ENCODE data around the gene RPE. TPM values are rescaled to one million over a fixed set of nuclear protein-coding genes. Genes with fewer than 3 reads are reported as not detected.
A peak's percentile ranks its signal among the peaks of the same experiment; 100 is the strongest.

The RPE gene
- 54.7 TPM for total RNA-seq (ENCODE audit: insufficient read depth, low replicate concordance)

DNA sequence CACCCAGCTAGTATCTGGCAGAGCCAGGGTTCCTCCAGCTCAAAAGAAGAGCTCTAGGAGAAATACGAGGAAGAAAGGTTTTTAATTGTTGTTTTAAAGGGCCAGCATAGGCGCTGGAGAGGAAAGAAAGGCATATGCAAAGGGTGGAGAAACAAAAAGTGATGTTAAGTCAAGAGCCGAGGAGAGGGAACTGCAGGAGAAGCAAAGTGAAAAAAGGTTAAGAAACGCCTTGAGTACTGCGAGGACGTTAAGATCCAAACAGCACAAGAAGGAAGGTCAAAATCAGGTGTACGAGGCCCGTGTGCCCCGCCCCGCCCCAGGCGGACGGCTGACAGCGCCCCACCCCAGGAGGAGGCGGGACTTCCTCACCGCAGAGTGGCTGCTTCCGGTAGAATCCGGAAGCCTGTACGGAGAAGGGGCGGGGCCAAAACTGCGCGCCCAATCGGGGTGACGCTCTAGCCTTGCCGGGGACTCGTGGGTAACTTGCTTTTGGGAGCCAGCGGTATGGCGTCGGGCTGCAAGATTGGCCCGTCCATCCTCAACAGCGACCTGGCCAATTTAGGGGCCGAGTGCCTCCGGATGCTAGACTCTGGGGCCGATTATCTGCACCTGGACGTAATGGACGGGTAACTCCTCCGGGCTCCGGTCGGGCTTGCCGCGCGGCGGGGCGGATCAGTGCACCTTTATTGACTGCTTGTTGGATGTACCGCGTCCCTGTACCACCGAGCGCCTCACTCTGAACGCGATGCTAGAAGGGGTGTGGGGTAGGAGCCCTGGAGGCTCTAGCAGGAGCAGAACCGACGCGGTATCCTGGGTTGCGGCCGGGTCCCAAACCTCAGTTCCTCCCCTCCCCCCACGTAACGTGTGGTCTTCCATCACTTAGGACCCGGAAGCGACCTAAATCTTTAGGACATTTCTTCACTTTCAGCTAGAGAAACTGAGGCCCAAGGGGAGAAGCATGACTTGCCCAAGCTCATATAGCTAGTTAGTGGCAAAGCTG, at the start of gene RPE:
Gene RPE (plus strand): TSS at position 481 of the 1,000 bp plus-strand sequence. CDS start 24 bp downstream, at position 505.
- peak; percentile 97 for DNase-seq (ENCODE audit: low spot score)

DNA sequence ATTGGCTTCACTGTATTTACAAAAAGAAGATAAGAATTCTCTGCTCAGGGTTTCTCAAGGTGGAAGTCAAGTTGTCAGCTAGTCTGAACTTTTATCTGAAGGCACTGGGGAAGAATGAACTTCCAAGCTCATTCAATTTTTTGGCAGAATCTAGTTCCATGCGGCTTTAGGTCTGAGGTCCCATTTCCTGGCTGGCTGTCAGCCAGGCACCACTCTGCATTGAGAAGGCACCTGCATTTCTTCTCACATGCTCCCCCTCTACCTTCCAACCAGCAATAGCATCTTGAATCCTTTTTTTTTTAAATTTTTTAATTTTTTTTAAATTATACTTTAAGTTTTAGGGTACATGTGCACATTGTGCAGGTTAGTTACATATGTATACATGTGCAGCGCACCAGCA, 46.2 kb upstream of the RPE start:
- no peak for DNase-seq (ENCODE audit: low spot score)

DNA sequence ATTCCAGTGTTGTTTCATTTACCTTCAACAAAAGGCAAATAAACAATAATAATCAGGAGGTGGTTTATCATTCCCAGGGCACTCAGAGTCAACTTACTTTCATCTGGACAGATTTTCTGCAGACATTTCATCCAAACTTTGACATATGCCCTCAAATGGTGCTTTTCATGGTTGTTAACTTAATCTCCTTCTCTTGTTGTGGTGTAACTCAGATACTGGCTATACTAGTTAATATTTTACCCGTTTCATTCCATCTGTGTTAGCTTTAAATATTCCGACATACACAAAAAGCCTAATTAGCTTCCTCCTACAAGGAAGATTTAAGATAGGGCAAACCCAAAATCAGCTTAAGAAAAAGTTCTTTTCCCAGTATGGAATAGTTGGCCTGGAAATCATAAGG, 44.4 kb upstream of the RPE start:
- DNase-seq (ENCODE audit: low spot score) = no peak

DNA sequence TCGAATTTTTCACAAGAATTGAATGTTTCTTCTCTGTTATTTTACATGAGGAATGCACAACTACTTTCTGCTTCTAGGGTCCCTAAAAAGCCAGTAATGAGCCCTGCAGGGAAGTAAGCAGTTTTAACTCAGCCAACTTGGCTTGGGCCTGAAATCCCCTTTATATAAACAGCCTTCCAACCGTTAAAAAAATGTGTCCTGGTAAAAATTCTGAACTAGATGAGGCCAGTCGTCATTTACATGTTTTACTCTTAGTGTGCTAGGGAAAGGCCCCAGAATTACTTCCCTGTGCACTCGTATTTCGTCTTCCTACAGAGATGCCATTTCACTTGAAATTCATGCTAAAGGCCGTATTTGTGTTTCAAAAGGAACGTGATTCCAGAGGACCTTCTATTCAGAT, 42.4 kb upstream of the RPE start:
- DNase-seq (ENCODE audit: low spot score) = no peak

DNA sequence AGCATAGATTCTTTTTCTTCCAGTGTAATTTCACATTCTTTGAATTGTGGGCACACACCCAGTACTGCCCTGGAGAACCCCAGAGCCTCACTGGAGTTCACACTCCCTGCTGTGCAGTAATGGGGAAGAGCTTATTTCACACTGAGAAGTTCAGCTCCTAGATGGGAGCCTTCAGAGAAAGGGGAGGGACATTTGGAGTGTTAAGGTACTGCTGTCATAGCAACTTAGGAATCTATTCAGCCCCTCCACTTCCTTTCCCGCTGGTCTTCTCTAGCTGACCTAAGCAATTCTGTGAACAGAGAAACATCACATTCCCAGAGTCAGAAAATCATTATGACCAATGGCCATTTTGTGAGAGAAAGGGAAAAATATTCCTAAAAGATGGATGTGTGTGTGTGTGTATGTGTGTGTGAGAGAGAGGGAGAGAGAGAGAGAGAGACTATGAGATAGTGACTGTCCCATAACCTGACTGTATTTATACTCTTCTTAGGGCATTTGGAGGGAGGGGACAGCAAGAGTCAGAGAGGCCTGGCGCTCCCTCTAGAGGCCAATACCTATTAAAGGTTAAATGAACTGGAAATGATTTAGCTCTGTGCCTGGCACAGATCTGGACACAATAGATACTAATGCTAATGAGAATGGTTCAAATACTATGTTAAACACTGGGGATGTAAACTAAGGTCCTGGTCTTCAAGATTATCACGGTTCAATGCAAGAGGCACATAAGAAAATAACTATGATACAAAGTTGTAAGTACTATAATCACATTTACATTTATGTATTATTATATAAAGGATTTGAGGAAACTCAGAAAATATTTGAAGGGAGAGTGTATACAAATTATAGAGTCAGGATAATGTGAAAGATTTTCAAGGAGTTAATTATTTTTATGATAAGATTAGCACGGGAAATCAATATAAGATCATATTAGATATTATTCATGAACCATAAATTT, 41.5 kb upstream of the RPE start:
- peak; percentile 64 for DNase-seq (ENCODE audit: low spot score)

DNA sequence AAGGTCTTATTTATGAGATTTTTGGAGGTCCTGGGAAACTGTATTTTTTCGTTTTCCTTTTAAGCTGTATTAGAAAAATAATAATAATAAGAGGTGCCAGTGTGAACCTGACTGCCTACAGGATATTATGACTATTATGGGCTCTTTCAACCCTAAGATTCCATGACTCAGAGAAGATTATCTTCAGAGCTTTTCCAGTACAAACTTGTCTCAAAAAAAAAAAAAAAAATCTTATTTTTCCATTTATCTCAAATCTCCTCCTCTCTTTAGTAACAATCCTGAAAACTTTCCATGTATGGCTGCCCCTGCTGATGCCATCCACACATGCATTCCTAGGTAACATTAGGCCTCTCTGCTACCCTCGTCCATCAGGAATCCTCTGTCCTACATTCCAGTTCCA, 36.7 kb upstream of the RPE start:
- peak; percentile 16 for DNase-seq (ENCODE audit: low spot score)

DNA sequence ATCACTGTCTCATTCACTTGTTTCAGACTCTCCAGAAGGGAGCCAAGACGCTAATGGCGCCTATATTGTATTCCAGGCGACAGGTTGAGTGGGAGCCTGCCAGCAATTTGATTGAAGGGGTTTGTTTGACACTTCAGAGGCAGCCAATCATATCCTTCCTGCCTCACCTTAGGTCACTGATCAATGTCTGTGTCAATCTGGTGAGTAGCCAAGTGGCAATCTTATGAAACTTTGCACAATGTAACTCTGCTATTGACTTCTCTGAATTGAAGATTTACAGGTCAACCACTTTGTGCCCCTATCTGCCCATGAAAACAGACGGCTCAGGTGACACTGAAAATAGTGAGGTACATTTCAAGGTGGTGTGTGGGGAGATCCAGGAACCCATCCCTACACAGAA, 32.7 kb upstream of the RPE start:
- DNase-seq (ENCODE audit: low spot score) = no peak

DNA sequence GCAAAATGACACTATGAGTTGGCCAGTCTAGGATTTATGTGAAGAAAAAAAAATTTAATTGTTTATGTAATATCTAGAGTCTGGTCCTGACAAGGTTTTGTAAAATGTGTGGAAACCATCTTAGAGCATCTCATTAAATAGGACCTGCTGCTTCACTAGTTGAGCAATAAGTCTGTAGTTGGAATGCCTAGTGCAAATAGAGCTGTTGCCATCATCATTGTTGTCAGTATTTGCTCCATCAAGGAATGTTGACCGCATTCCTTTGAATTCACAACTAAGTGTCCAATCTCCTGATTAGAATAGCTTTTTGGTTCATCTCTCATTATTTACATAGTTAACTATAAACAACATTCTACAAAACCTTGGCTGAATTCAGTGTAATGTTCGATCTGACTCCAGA, 32.2 kb upstream of the RPE start:
- DNase-seq (ENCODE audit: low spot score) = no peak

DNA sequence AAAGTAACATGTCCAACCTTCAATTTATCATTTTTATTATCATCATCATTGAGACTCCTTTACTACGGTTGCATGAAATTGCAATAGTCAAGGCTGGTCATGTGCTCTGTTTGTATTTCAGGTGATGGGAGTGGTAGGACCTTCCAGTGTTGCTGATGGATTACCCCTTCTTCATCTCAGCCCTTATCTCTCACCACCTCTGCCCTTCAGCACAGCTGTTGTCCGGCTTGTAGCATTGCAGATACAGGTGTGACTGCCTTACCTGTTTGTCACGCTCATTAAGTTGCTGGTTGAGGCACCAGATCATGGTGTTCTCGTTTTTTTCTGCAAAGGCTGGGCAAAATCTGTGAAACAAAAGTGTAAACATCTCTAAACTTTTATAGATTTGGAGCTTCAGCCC, 31.7 kb upstream of the RPE start:
- no peak for DNase-seq (ENCODE audit: low spot score)

DNA sequence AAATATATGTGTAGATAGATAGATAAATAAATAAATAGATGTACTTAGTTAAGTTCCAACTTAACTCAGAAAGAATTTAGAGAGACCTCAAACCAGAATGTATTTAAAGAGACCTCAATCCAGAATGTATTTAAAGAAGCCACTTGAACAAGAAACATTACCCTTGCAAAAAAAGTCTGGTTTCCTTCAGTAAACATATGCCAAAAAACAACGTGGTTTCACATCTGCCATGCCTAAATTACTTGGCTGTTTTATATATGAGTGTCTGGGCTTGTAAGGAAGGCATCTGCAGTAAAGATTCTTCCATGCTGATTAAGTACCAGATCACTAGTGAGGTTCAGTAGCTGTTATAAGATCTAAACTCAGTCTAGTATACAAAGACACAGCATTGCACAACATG, 29.1 kb upstream of the RPE start:
- no peak for DNase-seq (ENCODE audit: low spot score)

DNA sequence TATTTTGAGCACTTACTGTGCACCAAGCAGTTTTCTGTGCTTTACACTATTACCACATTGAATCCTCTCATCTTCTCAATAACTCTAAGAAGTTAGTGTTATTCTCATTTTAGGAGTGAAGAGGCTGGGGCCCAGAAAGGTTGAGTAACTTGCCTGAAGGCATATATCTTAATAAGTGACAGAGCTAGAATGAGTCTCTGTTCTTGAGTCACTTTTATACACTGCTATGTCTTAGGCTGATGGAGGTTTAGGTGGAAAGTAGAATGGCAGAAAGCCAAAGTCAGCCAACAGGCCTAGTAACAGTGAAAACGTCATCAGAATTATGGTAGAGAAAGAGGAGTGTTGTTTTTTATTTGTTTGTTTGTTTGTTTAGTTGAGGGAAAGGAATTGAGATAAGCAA, 27.9 kb upstream of the RPE start:
- no peak for DNase-seq (ENCODE audit: low spot score)

DNA sequence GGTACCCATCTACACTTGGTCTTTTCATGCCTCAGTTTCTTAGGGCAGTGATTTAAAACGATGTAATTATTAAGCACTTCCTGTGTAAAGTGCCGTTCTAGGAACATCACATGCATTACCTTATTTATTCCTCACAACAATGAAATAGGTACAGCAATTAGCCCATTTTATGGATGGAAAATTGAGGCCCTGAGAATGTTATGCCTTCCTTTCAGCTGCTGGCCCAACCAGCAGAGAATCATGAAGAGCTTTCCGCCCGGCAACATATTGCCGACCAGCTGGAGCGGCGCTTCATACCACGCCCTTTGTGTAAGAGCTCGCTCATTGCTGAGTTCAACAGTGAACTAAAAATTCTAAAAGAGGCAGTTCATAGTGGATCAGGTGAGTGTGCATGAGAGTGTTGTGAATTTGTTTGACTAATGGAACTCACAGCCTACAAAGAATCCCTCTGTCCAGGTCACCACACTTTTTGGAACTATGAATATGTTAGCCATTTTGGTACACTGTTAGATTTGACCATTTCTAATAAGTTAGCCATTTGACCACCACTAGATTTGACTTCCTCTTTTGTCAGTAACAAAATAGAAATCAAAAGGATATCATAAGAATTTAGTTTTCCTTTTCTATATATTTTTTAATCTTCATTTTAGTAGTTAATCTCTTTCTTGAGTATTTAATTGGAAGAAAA, 25.6 kb upstream of the RPE start:
- no peak for DNase-seq (ENCODE audit: low spot score)

DNA sequence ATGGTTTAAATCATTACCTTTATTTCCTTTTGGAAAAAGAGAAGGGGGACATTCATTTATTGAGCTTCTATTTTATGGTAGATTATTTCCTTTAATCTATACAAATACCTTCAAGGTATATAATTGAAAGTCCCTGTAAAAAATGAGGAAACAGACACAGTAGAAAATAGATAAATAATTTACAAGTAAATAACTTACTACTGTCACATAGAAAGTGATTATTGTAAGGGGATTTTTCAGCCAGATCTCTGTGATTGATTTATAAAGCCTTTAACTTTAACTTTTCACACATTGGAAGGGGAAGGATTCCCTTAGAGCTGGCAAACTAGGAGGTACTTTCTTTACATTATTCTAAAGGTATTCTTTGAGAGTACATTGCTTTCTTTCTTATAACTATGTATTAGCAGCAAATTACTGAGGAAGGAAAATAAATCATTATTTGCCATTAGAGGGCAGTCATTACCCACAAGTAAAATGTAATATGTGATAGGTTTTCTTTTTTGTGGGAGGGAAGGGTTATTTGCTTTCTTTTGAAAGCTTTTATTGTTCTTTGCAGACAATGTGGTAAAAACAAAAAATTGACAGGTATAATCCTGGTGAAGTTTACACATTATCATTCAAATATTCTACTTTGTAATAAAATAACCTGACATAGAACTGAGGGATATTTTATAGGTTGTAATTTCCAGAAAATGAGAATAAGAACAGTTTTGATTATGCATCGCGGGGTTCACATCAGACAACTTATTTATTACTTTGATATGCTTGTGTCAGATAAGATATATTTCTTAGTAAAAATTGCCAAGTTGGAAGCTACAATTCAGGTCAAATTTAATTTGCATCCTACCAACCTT, 24.8 kb upstream of the RPE start:
- peak; percentile 43 for DNase-seq (ENCODE audit: low spot score)

DNA sequence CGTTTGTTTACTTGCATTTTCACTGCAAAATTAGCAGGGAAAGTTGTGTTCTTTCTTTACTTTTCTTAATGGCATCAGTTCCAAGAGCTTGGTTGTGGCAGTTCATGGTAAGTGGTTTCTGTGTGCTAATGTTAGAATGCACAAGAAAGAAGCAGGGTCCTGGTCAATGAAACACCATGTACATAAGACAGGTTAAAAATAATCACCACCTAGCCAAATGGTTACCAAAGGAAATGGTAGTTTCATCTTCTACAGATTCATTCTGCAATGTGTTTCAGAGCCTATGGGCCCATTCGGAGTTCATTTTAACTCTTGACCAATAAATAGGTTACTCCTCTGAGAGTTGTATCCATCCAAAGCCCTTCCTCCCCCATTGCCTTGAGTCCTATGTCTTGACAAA, 18.1 kb upstream of the RPE start:
- DNase-seq (ENCODE audit: low spot score) = no peak

DNA sequence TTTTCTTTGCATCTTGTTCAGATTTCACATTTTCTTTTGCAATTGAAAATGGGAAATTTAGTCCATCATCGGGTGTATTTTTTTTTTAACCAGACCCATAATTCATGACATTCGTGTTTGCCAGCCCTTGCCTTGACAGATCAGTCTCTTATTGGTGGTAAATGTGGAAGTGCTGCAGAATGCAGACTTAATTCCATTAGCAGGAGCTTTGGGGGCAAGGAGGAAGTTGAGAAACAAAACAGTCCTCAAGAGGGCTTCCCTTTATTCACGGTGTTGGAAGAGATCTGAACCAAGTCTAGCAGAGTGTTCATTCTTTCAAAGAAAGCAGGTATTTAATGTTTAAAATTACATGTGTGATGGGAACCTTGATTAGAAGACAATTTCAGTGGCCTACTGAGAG, 16.6 kb upstream of the RPE start:
- no peak for DNase-seq (ENCODE audit: low spot score)

DNA sequence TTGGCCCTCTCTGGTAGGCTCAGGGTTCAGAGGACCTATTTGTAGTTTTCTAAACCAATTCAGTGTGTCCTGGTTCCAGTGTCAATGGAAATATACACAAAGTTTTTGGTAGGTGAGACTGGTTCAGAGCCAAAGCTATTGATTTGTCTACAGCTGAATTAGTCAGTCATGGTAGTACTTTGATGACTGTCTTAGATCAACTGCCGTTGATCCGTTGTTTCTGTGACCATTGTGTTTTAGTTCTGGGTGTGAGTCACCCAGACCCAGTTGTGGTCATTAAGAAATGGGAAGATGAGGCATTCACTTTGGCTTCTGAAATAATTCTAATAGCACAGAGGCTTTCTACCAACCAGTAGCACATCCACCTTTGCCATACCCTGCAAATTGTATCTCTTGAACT, 16.0 kb upstream of the RPE start:
- DNase-seq (ENCODE audit: low spot score) = no peak

DNA sequence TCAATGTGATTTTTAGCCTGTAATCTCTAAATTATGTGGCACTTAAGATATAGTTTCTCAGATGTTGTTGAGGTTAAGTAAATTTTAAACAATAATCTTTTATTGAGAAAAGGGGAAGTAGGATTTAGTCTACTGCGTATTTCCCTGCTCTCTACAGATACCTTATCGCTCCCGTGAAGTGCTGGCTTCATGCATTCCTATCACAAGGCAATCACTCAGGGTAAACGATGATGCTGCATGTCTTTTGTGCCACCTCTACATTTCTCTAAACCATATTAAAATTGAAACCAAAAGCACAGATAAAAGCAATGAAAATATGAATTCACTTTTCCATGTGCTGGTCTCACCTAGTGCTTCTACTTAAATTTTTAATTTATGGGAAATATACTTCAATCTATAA, 14.4 kb upstream of the RPE start:
- DNase-seq (ENCODE audit: low spot score) = no peak

DNA sequence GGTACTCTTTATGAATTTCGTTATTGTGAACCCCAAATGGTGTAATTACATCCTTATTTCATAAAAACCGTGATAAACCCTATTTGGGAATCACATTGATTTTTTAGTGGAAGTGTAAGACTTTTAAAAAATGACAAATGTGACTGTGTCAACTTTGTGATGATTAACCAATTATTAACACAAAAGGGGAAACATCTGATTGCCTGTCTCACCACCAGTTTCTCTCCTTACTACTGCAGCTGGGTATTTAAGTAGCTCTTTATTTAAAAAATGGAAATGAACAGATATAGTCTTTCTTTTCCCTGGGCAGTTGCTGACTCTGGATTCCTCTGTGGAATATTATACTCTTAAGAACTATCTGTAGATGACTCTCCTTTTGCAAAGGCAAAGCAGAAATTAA, 11.6 kb upstream of the RPE start:
- DNase-seq (ENCODE audit: low spot score) = no peak

DNA sequence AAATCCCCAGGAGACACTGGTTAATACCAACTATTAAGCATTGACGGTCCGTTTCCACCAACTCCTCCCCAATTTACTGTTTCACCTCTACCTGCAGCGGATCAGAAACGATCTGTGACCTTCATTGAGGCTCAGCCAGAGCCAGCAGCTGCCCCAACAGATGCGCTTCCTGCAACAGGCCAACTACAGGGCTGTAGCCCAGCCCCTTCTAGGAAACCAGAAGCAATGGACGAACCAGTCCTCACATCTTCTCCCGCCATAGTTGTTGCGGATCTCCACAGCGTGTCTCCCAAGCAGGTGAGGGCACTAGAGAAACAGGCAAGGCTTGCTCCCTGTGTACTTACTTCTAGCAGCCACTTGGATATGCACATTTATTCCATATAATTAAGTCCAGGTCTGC, 8.5 kb upstream of the RPE start:
- DNase-seq (ENCODE audit: low spot score) = no peak

DNA sequence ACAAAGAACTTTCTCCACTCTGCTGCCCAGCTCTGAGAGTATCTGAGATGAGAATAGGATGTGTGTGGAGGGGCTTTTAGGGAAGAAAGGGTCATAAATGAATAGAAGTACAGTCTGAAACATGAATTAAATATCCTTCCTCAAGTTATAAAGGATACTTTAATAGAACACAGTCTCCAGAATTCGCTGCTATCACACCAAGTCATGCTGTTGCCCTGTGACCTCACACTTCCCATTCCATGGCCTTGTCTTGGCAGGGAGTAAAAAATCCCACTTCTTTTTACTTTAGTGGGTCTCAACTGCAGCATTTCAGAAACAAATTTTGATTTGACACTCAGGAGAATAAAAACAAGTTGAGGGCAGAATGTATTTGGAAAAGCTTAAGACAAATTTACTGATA, 3.8 kb upstream of the RPE start:
- DNase-seq (ENCODE audit: low spot score) = no peak
